Fibroblast of pulmonary artery (primary cell): Measurements from ENCODE around the gene TUBA1B.

Source experiments
- DNase-seq: peaks from one replicate; pipeline ENCODE4 v3.0.0-alpha.2; 2010; ENCODE audit warnings: low read depth
- H3K4me3 ChIP-seq: replicated peaks from 2 replicates; pipeline ENCODE4 v1.5.1; 2011; ENCODE audit warnings: low read depth, mild to moderate bottlenecking, control low read depth, low read length, moderate library complexity
- CTCF ChIP-seq: IDR thresholded peaks from 2 replicates; pipeline ENCODE4 v1.5.1; 2011; ENCODE audit warnings: mild to moderate bottlenecking, control low read depth, low read length, inconsistent platforms; ENCODE audit errors: missing control alignments

The TUBA1B gene

GRCh38 chr12:49105504-49106084 lies 25.6 kb downstream of the TUBA1B start:
- TF ChIP-seq CTCF, result no peak
- no peak overlapping the region for H3K4me3 ChIP-seq
- peak; percentile 55 for DNase-seq

- no peak for TF ChIP-seq CTCF
- H3K4me3 ChIP-seq, result no peak overlapping the region
- DNase-seq, result no peak
Measured at GRCh38 chr12:49104822-49105221, 26.4 kb downstream of the TUBA1B start.

- TF ChIP-seq CTCF, result no peak
- DNase-seq, result no peak
- H3K4me3 ChIP-seq, result no peak overlapping the region
Measured at GRCh38 chr12:49100380-49100779, 30.8 kb downstream of the TUBA1B start.

GRCh38 chr12:49098703-49099102 lies 32.5 kb downstream of the TUBA1B start:
- H3K4me3 ChIP-seq, result no peak overlapping the region
- TF ChIP-seq CTCF, result no peak
- no peak for DNase-seq

GRCh38 chr12:49098035-49098451 lies 33.2 kb downstream of the TUBA1B start:
- DNase-seq, result peak; percentile 63
- peak; percentile 90 for TF ChIP-seq CTCF
- no peak overlapping the region for H3K4me3 ChIP-seq

GRCh38 chr12:49097381-49097780 lies 33.8 kb downstream of the TUBA1B start:
- H3K4me3 ChIP-seq, result no peak overlapping the region
- DNase-seq, result no peak
- no peak for TF ChIP-seq CTCF

GRCh38 chr12:49094975-49095365 lies 36.2 kb downstream of the TUBA1B start:
- H3K4me3 ChIP-seq, result no peak overlapping the region
- TF ChIP-seq CTCF, result no peak
- no peak for DNase-seq
